HG02885 (cell line): Measurements from ENCODE around the gene EPS8L2.
"Not testable (repeated sequence)": the region's sequence is repeated elsewhere in the genome, so short reads cannot be mapped to it uniquely, and the experiment has no call there.

Source experiments
- ATAC-seq: cut with Tn5 transposase; IDR thresholded peaks from one replicate; pipeline ENCODE4 v1.9.1; 2021; ENCODE audit warnings: mild to moderate bottlenecking; ENCODE audit not compliant: unreplicated experiment, poor library complexity

Gene EPS8L2

GRCh38 chr11:688681-689080, 17.4 kb upstream of the EPS8L2 start:
- no peak for ATAC-seq

- ATAC-seq = no peak
Measured at GRCh38 chr11:689625-690024, 16.4 kb upstream of the EPS8L2 start.

- not testable (repeated sequence) for ATAC-seq
Measured at GRCh38 chr11:690244-690643, 15.8 kb upstream of the EPS8L2 start.

GRCh38 chr11:690738-691633, 15.0 kb upstream of the EPS8L2 start:
- no peak for ATAC-seq

GRCh38 chr11:691710-692590, 14.1 kb upstream of the EPS8L2 start:
- no peak for ATAC-seq

GRCh38 chr11:692824-693414, 13.1 kb upstream of the EPS8L2 start:
- no peak for ATAC-seq

- ATAC-seq = no peak
Measured at GRCh38 chr11:693415-693831, 12.6 kb upstream of the EPS8L2 start.

- no peak for ATAC-seq
Measured at GRCh38 chr11:693887-694562, 12.0 kb upstream of the EPS8L2 start.

GRCh38 chr11:694563-695287, 11.3 kb upstream of the EPS8L2 start, which contains the start of gene DEAF1:
TSS of gene DEAF1 (minus strand) at chr11:695222. CDS start at chr11:695047, 175 bp downstream.
- ATAC-seq = peak; percentile 79

- no peak for ATAC-seq
Measured at GRCh38 chr11:695288-695537, 10.8 kb upstream of the EPS8L2 start.

- ATAC-seq = peak; percentile 71
Measured at GRCh38 chr11:695538-696248, 10.3 kb upstream of the EPS8L2 start, which contains the start of gene TMEM80. TSS of gene TMEM80 (plus strand) at chr11:695816. CDS start at chr11:695828, 12 bp downstream.

GRCh38 chr11:696955-697491, 9.0 kb upstream of the EPS8L2 start:
- no peak for ATAC-seq

GRCh38 chr11:697811-698311, 8.2 kb upstream of the EPS8L2 start:
- ATAC-seq = no peak

- no peak for ATAC-seq
Measured at GRCh38 chr11:698493-699115, 7.4 kb upstream of the EPS8L2 start.

GRCh38 chr11:699116-699508, 6.9 kb upstream of the EPS8L2 start:
- no peak for ATAC-seq

GRCh38 chr11:699753-700152, 6.3 kb upstream of the EPS8L2 start:
- no peak for ATAC-seq

- ATAC-seq = no peak
Measured at GRCh38 chr11:701741-702461, 4.1 kb upstream of the EPS8L2 start.
